ENCODE measurements around the gene PHF13.

The PHF13 gene

GRCh38 chr1:6586404-6586816 lies 27.1 kb upstream of the PHF13 start:
- no peak overlapping the region for H3K4me3 ChIP-seq (ENCODE audit: control insufficient read depth, low read depth, low read length)
- TF ChIP-seq, protein P1, sequence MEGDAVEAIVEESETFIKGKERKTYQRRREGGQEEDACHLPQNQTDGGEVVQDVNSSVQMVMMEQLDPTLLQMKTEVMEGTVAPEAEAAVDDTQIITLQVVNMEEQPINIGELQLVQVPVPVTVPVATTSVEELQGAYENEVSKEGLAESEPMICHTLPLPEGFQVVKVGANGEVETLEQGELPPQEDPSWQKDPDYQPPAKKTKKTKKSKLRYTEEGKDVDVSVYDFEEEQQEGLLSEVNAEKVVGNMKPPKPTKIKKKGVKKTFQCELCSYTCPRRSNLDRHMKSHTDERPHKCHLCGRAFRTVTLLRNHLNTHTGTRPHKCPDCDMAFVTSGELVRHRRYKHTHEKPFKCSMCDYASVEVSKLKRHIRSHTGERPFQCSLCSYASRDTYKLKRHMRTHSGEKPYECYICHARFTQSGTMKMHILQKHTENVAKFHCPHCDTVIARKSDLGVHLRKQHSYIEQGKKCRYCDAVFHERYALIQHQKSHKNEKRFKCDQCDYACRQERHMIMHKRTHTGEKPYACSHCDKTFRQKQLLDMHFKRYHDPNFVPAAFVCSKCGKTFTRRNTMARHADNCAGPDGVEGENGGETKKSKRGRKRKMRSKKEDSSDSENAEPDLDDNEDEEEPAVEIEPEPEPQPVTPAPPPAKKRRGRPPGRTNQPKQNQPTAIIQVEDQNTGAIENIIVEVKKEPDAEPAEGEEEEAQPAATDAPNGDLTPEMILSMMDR (IDR thresholded peaks at IDR 0.05; ENCODE audit: control insufficient read depth, insufficient read depth, low read depth, low read length, missing control alignments) = no peak
- DNase-seq (ENCODE audit: low read depth) = no peak

DNA sequence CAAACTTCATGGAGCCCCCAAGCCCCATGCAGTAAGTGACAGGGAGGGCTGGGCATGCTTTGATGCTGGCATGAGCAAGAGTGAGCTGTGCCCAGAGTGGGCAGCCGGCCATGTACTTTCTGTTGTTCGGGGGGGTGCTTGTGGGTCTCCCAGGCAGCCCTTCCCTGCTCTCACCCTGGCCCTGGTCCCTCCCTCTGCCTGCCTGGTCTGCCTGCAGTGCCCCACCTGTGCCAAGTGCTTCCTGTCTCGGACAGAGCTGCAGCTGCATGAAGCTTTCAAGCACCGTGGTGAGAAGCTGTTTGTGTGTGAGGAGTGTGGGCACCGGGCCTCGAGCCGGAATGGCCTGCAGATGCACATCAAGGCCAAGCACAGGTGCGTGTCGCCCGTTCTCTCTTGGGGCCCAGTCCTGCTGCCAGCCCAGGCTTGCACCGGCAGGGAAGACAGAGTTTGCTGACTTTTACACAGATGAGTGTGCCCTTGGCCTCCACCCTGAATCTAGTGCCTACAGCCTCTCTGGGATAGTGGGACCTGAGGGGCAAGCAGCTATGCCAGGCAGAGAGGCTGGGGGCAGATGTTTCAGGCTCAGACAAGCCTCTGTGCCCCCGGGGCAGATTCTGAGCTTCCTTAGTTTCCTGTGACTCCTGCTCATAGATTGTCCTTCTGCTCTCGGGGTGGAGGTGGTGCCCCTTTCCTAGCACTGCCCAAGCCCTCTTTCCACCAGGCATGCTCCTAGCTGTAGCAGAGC lies 26.1 kb upstream of the PHF13 start:
- no peak overlapping the region for H3K4me3 ChIP-seq (ENCODE audit: control insufficient read depth, low read depth, low read length)
- TF ChIP-seq, protein P1 (IDR thresholded peaks at IDR 0.05; ENCODE audit: control insufficient read depth, insufficient read depth, low read depth, low read length, missing control alignments) = no peak
- DNase-seq (ENCODE audit: low read depth) = no peak

- DNase-seq (ENCODE audit: low read depth) = no peak
- H3K4me3 ChIP-seq (ENCODE audit: control insufficient read depth, low read depth, low read length) = no peak overlapping the region
- TF ChIP-seq, protein P1 (IDR thresholded peaks at IDR 0.05; ENCODE audit: control insufficient read depth, insufficient read depth, low read depth, low read length, missing control alignments) = no peak
Observed at GRCh38 chr1:6588128-6588892, 25.2 kb upstream of the PHF13 start.

- no peak for DNase-seq (ENCODE audit: low read depth)
Observed at GRCh38 chr1:6588893-6589520, 24.5 kb upstream of the PHF13 start.

GRCh38 chr1:6590046-6590445 lies 23.5 kb upstream of the PHF13 start:
- H3K4me3 ChIP-seq (ENCODE audit: control insufficient read depth, low read depth, low read length) = no peak overlapping the region
- DNase-seq (ENCODE audit: low read depth) = no peak
- TF ChIP-seq, protein P1 (IDR thresholded peaks at IDR 0.05; ENCODE audit: control insufficient read depth, insufficient read depth, low read depth, low read length, missing control alignments) = no peak

More at GRCh38 chr1:6588893-6589520, 24.5 kb upstream of the PHF13 start:
- no peak overlapping the region for H3K4me3 ChIP-seq (ENCODE audit: control insufficient read depth, low read depth, low read length)
- TF ChIP-seq, protein P1 (IDR thresholded peaks at IDR 0.05; ENCODE audit: control insufficient read depth, insufficient read depth, low read depth, low read length, missing control alignments) = no peak

GRCh38 chr1:6591222-6591621 lies 22.3 kb upstream of the PHF13 start:
- no peak overlapping the region for H3K4me3 ChIP-seq (ENCODE audit: control insufficient read depth, low read depth, low read length)
- DNase-seq (ENCODE audit: low read depth) = no peak
- TF ChIP-seq, protein P1 (IDR thresholded peaks at IDR 0.05; ENCODE audit: control insufficient read depth, insufficient read depth, low read depth, low read length, missing control alignments) = no peak
